COR-L47 (cell line): Measurements from ENCODE around the gene DCAF7.

Experiments
- DNase-seq: peaks from one replicate; lab custom pipeline; 2025; lab: John Stamatoyannopoulos, UW

The DCAF7 gene

DNA sequence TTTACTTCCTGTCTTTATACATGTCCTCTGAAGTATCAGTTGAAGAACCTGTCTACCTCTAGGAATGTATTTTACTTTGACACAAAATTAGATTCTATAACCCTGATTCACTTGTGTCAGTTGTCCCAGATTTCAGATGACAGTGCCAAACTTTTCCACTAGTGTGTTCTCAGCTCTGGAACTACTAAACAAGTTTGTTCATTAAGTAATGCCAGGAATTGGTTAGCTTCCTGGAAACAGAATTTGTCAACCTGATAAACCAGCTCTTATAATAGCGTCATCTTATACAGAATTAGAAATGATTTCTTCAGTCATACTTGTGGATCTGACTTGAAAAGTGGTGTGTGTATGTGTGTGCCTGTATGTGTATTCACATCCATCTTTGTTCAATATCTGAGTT lies 79.3 kb downstream of the DCAF7 start:
- no peak for DNase-seq

DNA sequence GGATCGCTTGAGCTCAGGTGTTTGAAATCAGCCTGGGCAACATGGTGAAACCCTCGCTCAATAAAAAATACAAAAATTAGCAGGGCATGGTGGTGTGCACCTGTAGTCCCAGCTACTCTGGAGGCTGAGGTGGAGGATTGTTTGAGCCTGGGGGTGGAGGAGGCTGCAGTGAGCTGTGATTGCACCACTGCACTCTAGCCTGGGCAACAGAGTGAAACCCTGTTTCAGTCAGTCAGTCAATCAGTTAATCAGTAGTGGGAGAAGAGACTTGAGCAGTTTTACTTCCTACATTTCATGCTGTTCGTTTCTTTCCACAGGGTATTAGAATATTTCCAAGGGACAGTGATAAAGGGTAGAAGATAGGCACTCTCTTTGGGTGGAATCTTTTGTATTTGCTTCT lies 80.8 kb downstream of the DCAF7 start:
- no peak for DNase-seq

DNA sequence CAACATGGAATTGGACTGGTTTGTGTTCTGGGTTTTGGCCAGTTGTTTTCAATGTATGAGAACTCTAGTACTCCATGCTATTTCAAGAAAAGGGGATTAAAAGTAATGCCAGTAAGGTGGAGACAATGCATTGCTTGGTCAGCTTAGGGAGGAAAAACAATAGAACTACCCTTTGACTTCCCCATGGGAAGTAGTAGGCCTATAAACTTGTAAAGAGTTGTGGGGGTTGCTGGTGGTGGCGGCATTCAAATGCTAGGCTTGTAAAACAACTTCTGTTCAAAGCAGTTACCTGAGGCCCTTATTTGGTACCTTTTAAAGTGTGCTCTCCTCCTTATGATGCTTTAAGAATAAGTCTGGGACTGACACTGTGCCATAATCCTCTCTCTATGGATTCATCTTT lies 81.3 kb downstream of the DCAF7 start:
- no peak for DNase-seq

GRCh38 chr17:63633742-63634141 lies 83.5 kb downstream of the DCAF7 start:
- no peak for DNase-seq

DNA sequence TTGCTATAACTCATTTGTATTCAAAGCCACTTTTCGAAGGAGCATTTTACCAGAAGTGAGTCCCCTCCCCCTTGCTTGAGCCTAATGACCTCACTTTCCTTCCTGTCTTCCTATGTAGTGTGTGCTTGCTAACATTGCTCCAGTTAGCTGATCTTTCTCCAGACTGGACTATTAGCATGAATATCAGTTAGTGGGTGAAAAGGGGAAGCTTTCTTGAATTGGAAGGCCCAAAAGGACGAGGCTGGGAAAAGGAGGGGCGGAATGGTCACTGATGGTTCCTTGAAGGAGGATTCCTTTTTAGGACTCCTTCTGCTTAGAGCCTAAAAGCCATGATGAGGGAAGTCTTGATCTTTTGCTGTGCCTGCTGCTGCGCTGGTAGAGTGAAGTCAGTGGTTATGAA lies 83.9 kb downstream of the DCAF7 start:
- no peak for DNase-seq

DNA sequence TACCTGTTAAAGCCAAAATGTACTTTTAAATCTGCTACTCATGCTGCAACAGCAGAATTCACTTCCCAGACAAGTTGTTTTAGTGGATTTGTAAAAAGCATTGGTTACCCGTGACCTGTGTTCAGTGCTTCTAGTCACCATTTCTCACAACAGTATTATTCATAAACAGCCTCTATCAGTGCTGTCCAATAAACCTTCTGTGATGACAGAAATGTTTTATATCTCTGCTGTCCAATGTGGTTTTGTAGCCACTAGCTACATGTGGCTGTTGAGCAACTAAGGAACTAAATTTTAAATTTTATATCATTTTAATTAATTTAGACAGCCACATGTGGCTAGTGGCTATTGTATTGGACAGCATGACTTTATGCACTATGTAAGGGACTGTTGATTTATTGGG lies 84.5 kb downstream of the DCAF7 start:
- DNase-seq, result no peak

DNA sequence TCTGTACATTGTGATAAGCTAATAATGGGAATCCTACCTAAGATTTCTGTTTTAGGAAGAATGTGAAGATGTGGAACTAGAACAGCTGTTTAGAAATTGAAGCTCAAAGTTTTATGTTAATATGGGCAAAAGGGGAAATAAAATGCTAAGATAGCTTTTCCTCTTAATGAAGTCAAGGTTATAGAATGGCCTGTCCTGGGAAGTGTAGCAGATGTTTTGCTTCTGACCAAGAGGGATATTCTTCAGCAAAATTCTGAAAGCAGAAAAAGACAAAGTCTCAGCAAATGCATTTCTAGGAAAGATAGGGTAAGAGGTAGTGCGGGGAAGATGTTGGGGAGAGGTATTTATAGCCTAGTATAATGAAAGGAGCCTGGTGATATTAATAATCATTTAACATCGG lies 85.0 kb downstream of the DCAF7 start:
- DNase-seq, result no peak

GRCh38 chr17:63635787-63636186 lies 85.5 kb downstream of the DCAF7 start:
- DNase-seq, result no peak

DNA sequence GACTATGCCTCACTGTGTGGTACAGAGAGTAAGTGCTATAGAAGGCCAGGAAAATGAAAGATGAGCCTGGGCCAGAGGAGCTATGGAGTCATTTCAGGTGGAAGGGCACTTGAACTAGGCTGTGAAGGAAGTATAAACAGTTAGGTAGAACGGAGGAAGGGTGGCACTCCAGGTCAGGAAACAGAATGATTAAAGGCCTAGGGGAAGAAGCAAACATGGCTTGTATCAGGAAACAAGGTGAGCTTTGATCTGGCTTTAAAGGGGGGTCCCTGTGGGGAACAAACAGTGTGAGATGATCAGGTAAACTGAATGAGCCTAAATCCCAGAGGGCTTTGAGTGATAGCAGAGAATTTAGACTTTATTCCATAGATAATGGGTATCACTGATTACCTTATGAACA lies 88.8 kb downstream of the DCAF7 start:
- no peak for DNase-seq

DNA sequence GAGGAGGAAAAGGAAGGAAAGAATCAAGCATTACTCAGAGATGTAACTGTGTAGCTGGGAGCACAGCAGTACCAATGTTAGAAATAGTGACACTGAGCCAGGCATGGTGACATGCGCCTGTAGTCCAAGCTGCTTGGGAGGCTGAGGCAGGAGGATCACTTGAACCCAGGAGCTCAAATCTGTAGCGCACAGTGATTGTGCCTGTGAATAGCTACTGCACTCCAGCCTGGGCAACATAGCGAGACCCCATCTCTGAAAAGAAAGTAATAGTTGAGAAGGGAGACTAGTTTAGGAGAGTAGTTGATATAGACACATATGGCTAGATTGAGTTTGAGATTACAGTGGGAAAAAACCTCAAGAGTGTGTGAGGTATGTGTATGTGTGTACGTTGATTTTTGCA lies 89.8 kb downstream of the DCAF7 start:
- no peak for DNase-seq

- no peak for DNase-seq
Observed at GRCh38 chr17:63641692-63642448, 91.6 kb downstream of the DCAF7 start.
